ENCODE results near the gene RFK. TPM values are rescaled to one million over a fixed set of nuclear protein-coding genes. Genes with fewer than 3 reads are reported as not detected.

RFK gene
- total and polyA plus RNA-seq, 9 of the 15 experiments (the other 6 are each of a cell fraction or from before 2014, with no cell fraction given): 3.8 to 51.1 (median 14.8) TPM

GRCh38 chr9:76394195-76394959, at the start of gene RFK (continued):
- TF ChIP-seq ZNF512 (tag; IDR thresholded peaks at IDR 0.05): no peak
- no peak for TF ChIP-seq MTA1 (IDR thresholded peaks at IDR 0.05; ENCODE audit: borderline replicate concordance)
- TF ChIP-seq SAP30 (IDR thresholded peaks at IDR 0.05; ENCODE audit: borderline replicate concordance, insufficient read depth, low read depth, low read length, poor library complexity, severe bottlenecking): peak; percentile 78
- TF ChIP-seq ZNF699 (CRISPR knock-in tag; IDR thresholded peaks at IDR 0.05; ENCODE audit: insufficient replicate concordance): no peak
- no peak for TF ChIP-seq GTF2B (IDR thresholded peaks at IDR 0.05; ENCODE audit: extremely low read depth, insufficient read length)
- TF ChIP-seq HDAC6 (IDR thresholded peaks at IDR 0.05; ENCODE audit: low read depth, low read length): no peak
- no peak for TF ChIP-seq ZBTB17 (CRISPR knock-in tag; IDR thresholded peaks at IDR 0.05)
- no peak for TF ChIP-seq RHOXF2B (CRISPR knock-in tag; conservative IDR thresholded peaks at IDR 0.05)
- no peak for TF ChIP-seq ZNF224 (CRISPR knock-in tag; IDR thresholded peaks at IDR 0.05)
- TF ChIP-seq ZNF79 (CRISPR knock-in tag; IDR thresholded peaks at IDR 0.05; ENCODE audit: low read depth): no peak
- TF ChIP-seq HLTF (IDR thresholded peaks at IDR 0.05): no peak
- TF ChIP-seq STAT5A (IDR thresholded peaks at IDR 0.05; ENCODE audit: borderline replicate concordance, low read length): no peak
- TF ChIP-seq JUND (IDR thresholded peaks at IDR 0.05; ENCODE audit: borderline replicate concordance, low read depth, low read length): peak; percentile 3; the same call in 1 of the 2 replicates
- no peak; the same call in 2 of the 3 replicates for TF ChIP-seq JUND (tag; IDR thresholded peaks at IDR 0.05; ENCODE audit: borderline replicate concordance, low read depth, low read length)
- TF ChIP-seq ZFP36 (IDR thresholded peaks at IDR 0.05; ENCODE audit: low read depth, low read length, partially characterized antibody): no peak
- peak in 1 of 2 experiments; percentile 81; a peak in 2 of 4 replicates for TF ChIP-seq HDAC1 (IDR thresholded peaks at IDR 0.05)
- TF ChIP-seq CTCFL (IDR thresholded peaks at IDR 0.05; ENCODE audit: borderline replicate concordance, insufficient read depth, low read depth, low read length, poor library complexity, severe bottlenecking): peak; percentile 49
- TF ChIP-seq HCFC1 (IDR thresholded peaks at IDR 0.05; ENCODE audit: low read depth, low read length): 0 out of 2 replicates have a peak, but pooled peaks have one; percentile 10
- TF ChIP-seq YY1 (IDR thresholded peaks at IDR 0.05; ENCODE audit: borderline replicate concordance in 1 of 3, control insufficient read depth in 1 of 3, extremely low read depth in 1 of 3, insufficient read depth in 3 of 3, insufficient read length in 1 of 3, insufficient replicate concordance in 2 of 3, low read depth in 1 of 3, low read length in 2 of 3): peak in 2 of 3 experiments; percentile 56 to 58
- peak in 1 of 2 experiments; percentile 45; a peak in 2 of 4 replicates for TF ChIP-seq ZNF639 (CRISPR knock-in tag; conservative IDR thresholded peaks at IDR 0.05 in 1 of 2, IDR thresholded peaks at IDR 0.05 in 1 of 2)
- no peak for TF ChIP-seq GATAD2A (IDR thresholded peaks at IDR 0.05)
